ES-I3 (cell line): ENCODE data around the gene TMEM233.
A peak's percentile ranks its signal among the peaks of the same experiment; 100 is the strongest.

Experiments used
- H3K36me3 ChIP-seq: 2 replicates; pipeline ENCODE4 v1.6.1; 2013; ENCODE audit warnings: mild to moderate bottlenecking, low read length, control low read depth, moderate library complexity; ENCODE audit not compliant: insufficient read depth
- H3K4me1 ChIP-seq: 2 replicates; pipeline ENCODE4 v1.6.1; 2013; ENCODE audit warnings: mild to moderate bottlenecking, control low read depth, low read length; ENCODE audit not compliant: insufficient read depth
- H3K9ac ChIP-seq: 2 replicates; pipeline ENCODE4 v1.6.1; 2013; ENCODE audit warnings: low read depth, mild to moderate bottlenecking, low read length, moderate library complexity
- H3K9me3 ChIP-seq: 2 replicates; pipeline ENCODE4 v1.6.1; 2013; ENCODE audit warnings: mild to moderate bottlenecking, low read length, moderate library complexity; ENCODE audit not compliant: control insufficient read depth, insufficient read depth

The TMEM233 gene

GRCh38 chr12:119593578-119594398 lies at the start of gene TMEM233:
Gene TMEM233 (plus strand): TSS chr12:119593774. CDS start chr12:119593849, 75 bp downstream.
- H3K9ac ChIP-seq, result peak within 1 kb of the TSS; percentile 68
- no peaks in the 10 kb centered on the region for H3K36me3 ChIP-seq
- H3K9me3 ChIP-seq, result no peaks in the 10 kb centered on the region
- no peaks in the 10 kb centered on the region for H3K4me1 ChIP-seq

- H3K4me1 ChIP-seq, result no peaks in the 10 kb centered on the region
- no peak overlapping the region for H3K9ac ChIP-seq
- H3K36me3 ChIP-seq, result no peaks in the 10 kb centered on the region
- H3K9me3 ChIP-seq, result no peaks in the 10 kb centered on the region
These were observed 48.6 kb upstream of the TMEM233 start for GRCh38 chr12:119544765-119545625.

DNA sequence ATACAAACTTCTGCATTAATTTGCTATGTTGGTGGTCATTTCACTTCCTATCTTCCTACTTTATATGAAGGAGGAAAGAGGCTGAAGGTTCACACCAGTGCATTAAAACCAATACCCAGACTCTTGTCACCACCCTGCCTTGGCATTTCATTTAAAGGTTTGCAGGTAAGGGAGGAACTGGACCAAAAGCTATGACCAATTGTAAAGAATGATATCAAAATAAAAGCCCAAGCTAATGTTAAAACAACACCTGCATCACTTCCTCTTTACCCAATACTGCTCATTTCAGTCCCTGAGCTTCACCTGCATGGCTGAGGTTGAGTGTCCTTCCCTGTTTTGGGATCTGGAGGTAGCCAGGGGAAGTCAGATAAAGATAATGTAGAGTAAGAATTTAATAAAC lies 47.2 kb upstream of the TMEM233 start:
- no peaks in the 10 kb centered on the region for H3K9me3 ChIP-seq
- no peaks in the 10 kb centered on the region for H3K4me1 ChIP-seq
- H3K9ac ChIP-seq, result no peak overlapping the region
- no peaks in the 10 kb centered on the region for H3K36me3 ChIP-seq

- H3K36me3 ChIP-seq, result no peaks in the 10 kb centered on the region
- H3K4me1 ChIP-seq, result no peaks in the 10 kb centered on the region
- H3K9ac ChIP-seq, result no peak overlapping the region
- no peaks in the 10 kb centered on the region for H3K9me3 ChIP-seq
These were observed 46.6 kb upstream of the TMEM233 start for GRCh38 chr12:119547001-119547400.

GRCh38 chr12:119556854-119557253 lies 36.7 kb upstream of the TMEM233 start:
- H3K36me3 ChIP-seq, result no peaks in the 10 kb centered on the region
- no peaks in the 10 kb centered on the region for H3K4me1 ChIP-seq
- H3K9me3 ChIP-seq, result no peaks in the 10 kb centered on the region
- H3K9ac ChIP-seq, result no peak overlapping the region

GRCh38 chr12:119565404-119565803 lies 28.2 kb upstream of the TMEM233 start:
- no peak overlapping the region for H3K9ac ChIP-seq
- no peaks in the 10 kb centered on the region for H3K4me1 ChIP-seq
- H3K36me3 ChIP-seq, result no peaks in the 10 kb centered on the region
- no peaks in the 10 kb centered on the region for H3K9me3 ChIP-seq

GRCh38 chr12:119570771-119571170 lies 22.8 kb upstream of the TMEM233 start:
- Histone ChIP-seq H3K9ac (no peak overlapping the region), H3K9me3 (no peaks in the 10 kb centered on the region), H3K4me1 (no peaks in the 10 kb centered on the region), H3K36me3 (no peaks in the 10 kb centered on the region)

- Histone ChIP-seq H3K9me3 (no peaks in the 10 kb centered on the region), H3K9ac (no peak overlapping the region), H3K4me1 (no peaks in the 10 kb centered on the region), H3K36me3 (no peaks in the 10 kb centered on the region)
These were observed 20.5 kb upstream of the TMEM233 start for GRCh38 chr12:119573086-119573485.

- Histone ChIP-seq H3K36me3 (no peaks in the 10 kb centered on the region), H3K9ac (no peak overlapping the region), H3K9me3 (no peaks in the 10 kb centered on the region), H3K4me1 (no peaks in the 10 kb centered on the region)
These were observed 19.3 kb upstream of the TMEM233 start for GRCh38 chr12:119574255-119574654.

GRCh38 chr12:119576118-119576810 lies 17.3 kb upstream of the TMEM233 start:
- Histone ChIP-seq H3K4me1 (no peaks in the 10 kb centered on the region), H3K9me3 (no peaks in the 10 kb centered on the region), H3K9ac (no peak overlapping the region), H3K36me3 (no peaks in the 10 kb centered on the region)

- no peaks in the 10 kb centered on the region for H3K9me3 ChIP-seq
- no peaks in the 10 kb centered on the region for H3K4me1 ChIP-seq
- no peaks in the 10 kb centered on the region for H3K36me3 ChIP-seq
- H3K9ac ChIP-seq, result no peak overlapping the region
These were observed 16.7 kb upstream of the TMEM233 start for GRCh38 chr12:119576915-119577314.

DNA sequence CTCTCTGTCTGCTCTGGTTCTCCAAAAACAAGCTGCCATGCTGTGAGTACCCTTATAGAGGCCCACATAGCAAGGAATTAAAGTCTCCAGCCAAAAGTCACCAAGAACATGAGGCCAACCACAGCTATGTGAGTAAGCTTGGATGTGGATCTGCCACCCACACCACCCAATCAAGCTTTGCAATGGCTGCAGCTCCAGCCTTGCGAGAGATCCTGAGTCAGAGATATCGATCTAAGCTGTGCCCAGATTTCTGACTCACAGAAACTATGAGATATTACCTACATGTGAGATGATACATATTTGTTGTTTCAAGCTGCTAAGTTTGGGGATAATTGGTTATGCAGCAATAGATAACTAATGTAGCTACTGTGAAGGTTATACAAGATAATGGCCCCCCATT lies 15.5 kb upstream of the TMEM233 start:
- Histone ChIP-seq H3K4me1 (no peaks in the 10 kb centered on the region), H3K9me3 (no peaks in the 10 kb centered on the region), H3K9ac (no peak overlapping the region), H3K36me3 (no peaks in the 10 kb centered on the region)

DNA sequence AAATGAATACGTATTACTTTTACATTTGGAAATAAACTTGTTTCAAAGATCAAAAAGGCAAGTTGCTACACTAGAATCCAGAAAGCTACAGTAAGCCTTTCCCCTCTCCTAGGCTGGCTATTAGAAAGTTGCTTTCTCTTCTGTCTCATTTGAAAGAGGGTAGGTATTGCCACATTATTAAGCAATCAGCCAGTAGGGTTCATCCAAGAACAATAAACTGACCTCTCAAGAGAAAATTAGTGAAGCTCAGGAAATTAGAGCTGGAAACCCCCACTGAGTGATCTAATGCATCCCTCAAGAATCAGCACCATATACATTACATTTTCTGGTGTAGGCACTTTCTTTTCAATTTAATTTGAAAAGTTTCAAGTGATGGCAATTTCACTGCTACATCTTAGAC lies 4.5 kb upstream of the TMEM233 start:
- Histone ChIP-seq H3K36me3 (no peaks in the 10 kb centered on the region), H3K9ac (no peak overlapping the region), H3K9me3 (no peaks in the 10 kb centered on the region), H3K4me1 (no peaks in the 10 kb centered on the region)

DNA sequence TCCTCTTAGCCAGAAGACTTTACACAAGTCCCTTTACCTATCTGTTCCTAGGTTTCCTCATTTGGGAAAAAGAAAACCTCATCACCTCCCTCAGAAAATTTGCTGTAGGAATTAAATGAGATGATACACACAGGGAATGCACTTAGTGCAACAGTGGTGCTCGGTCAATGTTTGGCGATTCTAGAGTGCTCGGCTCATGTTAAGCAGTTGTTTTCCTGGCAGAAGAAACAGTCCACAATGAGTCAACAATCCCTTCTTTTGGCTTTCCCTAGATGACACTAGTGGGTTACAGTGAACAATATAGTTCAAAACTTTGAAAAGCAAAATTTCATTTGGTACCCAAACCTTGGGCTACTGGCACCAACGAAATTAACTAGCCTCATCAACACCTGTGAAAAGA lies 3.9 kb upstream of the TMEM233 start:
- Histone ChIP-seq H3K4me1 (no peaks in the 10 kb centered on the region), H3K9me3 (no peaks in the 10 kb centered on the region), H3K36me3 (no peaks in the 10 kb centered on the region), H3K9ac (no peak overlapping the region)
